AG04449 (cell line): ENCODE measurements around the gene MCFD2.

Experiments used
- CTCF ChIA-PET: fragments of 350-600 bp; formaldehyde crosslinking; extraction: SDS; loops from one replicate; lab custom pipeline; 2021; ENCODE audit warnings: antibody characterized with exemption; lab: Yijun Ruan, JAX
- POLR2A ChIA-PET: fragments of 400-600, 350-600 bp; formaldehyde crosslinking; extraction: SDS; loops from one replicate; lab custom pipeline; 2020; ENCODE audit warnings: antibody characterized with exemption, inconsistent platforms; lab: Yijun Ruan, JAX
- DNase-seq: peaks from one replicate; pipeline ENCODE4 v3.0.0-alpha.2; 2010; ENCODE audit warnings: low read depth, low spot score
- H3K4me3 ChIP-seq: 2 replicates; pipeline ENCODE4 v1.5.1; 2011; ENCODE audit warnings: low read depth, mild to moderate bottlenecking, control low read depth, low read length
- CTCF ChIP-seq: IDR thresholded peaks from one replicate; pipeline ENCODE4 v1.5.1; 2011; ENCODE audit warnings: mild to moderate bottlenecking, moderate library complexity, low read length, control low read depth, inconsistent platforms; ENCODE audit not compliant: insufficient read depth; ENCODE audit errors: missing control alignments

The MCFD2 gene

DNA sequence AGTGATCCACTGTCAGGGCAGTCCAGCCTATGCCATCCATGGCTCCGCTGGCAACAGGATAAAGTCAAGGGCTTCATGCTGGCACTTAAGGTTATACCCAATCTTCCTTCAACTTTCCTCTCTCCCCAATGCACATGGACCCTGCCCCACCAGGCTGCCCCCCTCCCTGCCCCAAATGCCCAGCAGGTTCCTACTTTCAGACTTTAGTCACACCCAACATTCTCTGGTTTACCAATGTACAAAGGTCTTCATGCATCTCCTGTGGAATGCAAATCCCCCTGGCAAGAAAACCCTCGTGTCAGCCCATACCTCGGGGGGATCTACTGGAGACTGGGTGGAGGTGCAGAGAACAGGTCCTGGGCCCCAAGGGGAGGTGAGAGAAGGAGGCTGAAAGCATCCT, 59.3 kb downstream of the MCFD2 start:
- DNase-seq: no peak
- POLR2A ChIA-PET: interaction anchor here (0.6 to 1.2 kb wide), 4 partner anchors 20 to 122 kb away, joined by 3 to 4 read pairs (median 3); no protein-coding TSS in a partner anchor
- no peak overlapping the region for H3K4me3 ChIP-seq
- CTCF ChIA-PET: interaction anchor here (0.7 to 5.1 kb wide), 3 partner anchors 17 to 49 kb away, joined by 3 to 35 read pairs (median 20); no protein-coding TSS in a partner anchor
- TF ChIP-seq CTCF: no peak

DNA sequence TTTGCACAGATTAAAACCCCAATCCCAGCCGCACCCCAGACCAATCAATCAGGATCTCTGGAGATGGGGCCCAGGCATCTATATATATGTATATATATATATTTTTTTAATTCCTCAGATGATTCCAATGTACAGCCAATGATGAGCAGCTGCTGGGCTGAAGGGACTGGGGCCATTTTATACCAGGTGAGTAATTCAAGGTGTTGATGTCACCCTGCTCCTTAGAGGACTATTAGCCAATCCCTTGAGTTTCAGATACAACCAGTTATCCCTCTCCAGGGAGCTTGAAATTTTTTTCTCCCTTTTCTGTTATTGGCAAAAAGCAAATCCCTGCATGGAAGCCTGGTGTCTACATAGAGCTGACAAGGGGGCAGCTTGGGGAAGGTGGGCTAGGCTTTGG, 59.8 kb downstream of the MCFD2 start:
- no peak overlapping the region for H3K4me3 ChIP-seq
- DNase-seq: no peak
- ChIA-PET POLR2A (interaction anchor here (0.6 to 1.2 kb wide), 6 partner anchors 11 to 121 kb away, joined by 3 to 4 read pairs (median 3); no protein-coding TSS in a partner anchor), CTCF (interaction anchor here (0.7 to 5.1 kb wide), 2 partner anchors 18 to 49 kb away, joined by 3 to 35 read pairs; no protein-coding TSS in a partner anchor)
- TF ChIP-seq CTCF: no peak

DNA sequence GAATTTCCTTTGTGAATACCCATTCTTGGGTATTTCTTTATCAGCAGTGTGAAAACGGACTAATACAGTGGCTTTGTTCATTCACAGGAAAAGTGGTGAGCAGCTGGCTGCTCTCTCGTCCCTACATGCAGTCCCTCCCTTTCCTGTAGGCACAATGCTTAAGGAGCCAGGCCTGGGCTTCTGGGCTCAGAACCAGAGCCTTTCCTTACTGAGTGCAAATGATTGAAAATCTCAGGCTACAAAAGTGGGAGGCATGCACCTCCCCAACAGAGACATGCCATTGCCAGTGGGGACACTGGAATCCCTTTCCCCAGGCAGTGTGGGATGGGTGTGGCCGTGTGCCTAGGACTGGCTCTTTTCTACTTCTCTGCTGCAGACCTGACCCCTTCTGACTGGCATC, 61.3 kb downstream of the MCFD2 start:
- ChIA-PET CTCF (interaction anchor here (1.0 to 5.1 kb wide), 3 partner anchors 19 to 48 kb away, joined by 3 to 35 read pairs (median 3); no protein-coding TSS in a partner anchor), POLR2A (no interaction called here)
- DNase-seq: no peak
- no peak for TF ChIP-seq CTCF
- H3K4me3 ChIP-seq: no peak overlapping the region

- no peak overlapping the region for H3K4me3 ChIP-seq
- POLR2A ChIA-PET: interaction anchor here (0.8 to 1.5 kb wide), 2 partner anchors 48 to 50 kb away, joined by 3 read pairs; no protein-coding TSS in a partner anchor
- TF ChIP-seq CTCF: no peak
- no peak for DNase-seq
- CTCF ChIA-PET: interaction anchor here (0.6 kb wide), 1 partner anchor 35 kb away, joined by 3 read pairs; no protein-coding TSS in a partner anchor
Measured at GRCh38 chr2:46852598-46852997, 63.0 kb downstream of the MCFD2 start.

- no peak for DNase-seq
- H3K4me3 ChIP-seq: no peak overlapping the region
- ChIA-PET CTCF (interaction anchor here (0.6 kb wide), 1 partner anchor 35 kb away, joined by 3 read pairs; no protein-coding TSS in a partner anchor), POLR2A (interaction anchor here (0.8 to 1.5 kb wide), 2 partner anchors 47 to 50 kb away, joined by 3 read pairs; no protein-coding TSS in a partner anchor)
- no peak for TF ChIP-seq CTCF
Measured at GRCh38 chr2:46852124-46852523, 63.5 kb downstream of the MCFD2 start.
